ENCODE data around the gene KEL.

Gene KEL

GRCh38 chr7:142997456-142997989 lies 35.4 kb upstream of the KEL start:
- TF ChIP-seq TAF1 (IDR thresholded peaks at IDR 0.05; ENCODE audit: borderline replicate concordance, insufficient read depth, low read length) (no peak), FOXP2 (optimal IDR thresholded peaks at IDR 0.05; ENCODE audit: borderline replicate concordance, extremely low read depth, extremely low read length, insufficient read depth) (no peak), SIN3A (IDR thresholded peaks at IDR 0.05; ENCODE audit: borderline replicate concordance, insufficient read depth, low read length) (no peak), REST (IDR thresholded peaks at IDR 0.05; ENCODE audit: insufficient read depth in 1 of 2, low read depth in 2 of 2, low read length in 2 of 2) (no peak), POLR2AphosphoS5 (IDR thresholded peaks at IDR 0.05; ENCODE audit: low read depth, low read length) (no peak)

GRCh38 chr7:142992427-142992826 lies 30.3 kb upstream of the KEL start:
- TF ChIP-seq FOXP2 (optimal IDR thresholded peaks at IDR 0.05; ENCODE audit: borderline replicate concordance, extremely low read depth, extremely low read length, insufficient read depth) (no peak), TAF1 (IDR thresholded peaks at IDR 0.05; ENCODE audit: borderline replicate concordance, insufficient read depth, low read length) (no peak), REST (IDR thresholded peaks at IDR 0.05; ENCODE audit: insufficient read depth in 1 of 2, low read depth in 2 of 2, low read length in 2 of 2) (no peak), POLR2AphosphoS5 (IDR thresholded peaks at IDR 0.05; ENCODE audit: low read depth, low read length) (no peak), SIN3A (IDR thresholded peaks at IDR 0.05; ENCODE audit: borderline replicate concordance, insufficient read depth, low read length) (no peak)

- TF ChIP-seq SIN3A (IDR thresholded peaks at IDR 0.05; ENCODE audit: borderline replicate concordance, insufficient read depth, low read length) (no peak), POLR2AphosphoS5 (IDR thresholded peaks at IDR 0.05; ENCODE audit: low read depth, low read length) (no peak), TAF1 (IDR thresholded peaks at IDR 0.05; ENCODE audit: borderline replicate concordance, insufficient read depth, low read length) (no peak), REST (IDR thresholded peaks at IDR 0.05; ENCODE audit: insufficient read depth in 1 of 2, low read depth in 2 of 2, low read length in 2 of 2) (no peak), FOXP2 (optimal IDR thresholded peaks at IDR 0.05; ENCODE audit: borderline replicate concordance, extremely low read depth, extremely low read length, insufficient read depth) (no peak)
These were observed 22.1 kb upstream of the KEL start for GRCh38 chr7:142984297-142984696.

- TF ChIP-seq REST (IDR thresholded peaks at IDR 0.05; ENCODE audit: insufficient read depth in 1 of 2, low read depth in 2 of 2, low read length in 2 of 2) (no peak), SIN3A (IDR thresholded peaks at IDR 0.05; ENCODE audit: borderline replicate concordance, insufficient read depth, low read length) (no peak), TAF1 (IDR thresholded peaks at IDR 0.05; ENCODE audit: borderline replicate concordance, insufficient read depth, low read length) (no peak), POLR2AphosphoS5 (IDR thresholded peaks at IDR 0.05; ENCODE audit: low read depth, low read length) (no peak), FOXP2 (optimal IDR thresholded peaks at IDR 0.05; ENCODE audit: borderline replicate concordance, extremely low read depth, extremely low read length, insufficient read depth) (no peak)
These were observed 21.7 kb upstream of the KEL start for GRCh38 chr7:142983825-142984224.

GRCh38 chr7:142974626-142975025 lies 12.5 kb upstream of the KEL start:
- TF ChIP-seq REST (IDR thresholded peaks at IDR 0.05; ENCODE audit: insufficient read depth in 1 of 2, low read depth in 2 of 2, low read length in 2 of 2) (no peak), TAF1 (IDR thresholded peaks at IDR 0.05; ENCODE audit: borderline replicate concordance, insufficient read depth, low read length) (no peak), POLR2AphosphoS5 (IDR thresholded peaks at IDR 0.05; ENCODE audit: low read depth, low read length) (no peak), SIN3A (IDR thresholded peaks at IDR 0.05; ENCODE audit: borderline replicate concordance, insufficient read depth, low read length) (no peak), FOXP2 (optimal IDR thresholded peaks at IDR 0.05; ENCODE audit: borderline replicate concordance, extremely low read depth, extremely low read length, insufficient read depth) (no peak)
